K562 (cell line): ENCODE measurements around the gene FGF4. TPM values are rescaled to one million over a fixed set of nuclear protein-coding genes. Genes with fewer than 3 reads are reported as not detected.

ENCODE experiments used
- ATAC-seq: fragments of 200-7000 bp; cut with Tn5 transposase; 3 replicates; pipeline ENCODE4 v1.9.1; 2020; ENCODE audit warnings: moderate library complexity
- BruUV-seq: library from RNA; stranded (reverse); fragments of 400-500 nt; replicated peaks from 2 replicates; lab custom pipeline; 2021; lab: Mats Ljungman, UMichigan
- CTCF ChIA-PET: fragments of 300-600 bp; formaldehyde crosslinking; extraction: SDS; loops from one replicate; lab custom pipeline; 2021; ENCODE audit warnings: low intra/inter-chr PET ratio; lab: Yijun Ruan, JAX
- POLR2A ChIA-PET: fragments of 300-600, 350-650 bp; sonication (Branson Sonifier 250); formaldehyde crosslinking; extraction: SDS; loops from one replicate; lab custom pipeline; 2021; ENCODE audit warnings: antibody characterized with exemption, inconsistent platforms; lab: Yijun Ruan, JAX
- DNase-seq, 4 experiments: peaks; one replicate each; pipeline versions ENCODE4 v3.0.0 to v3.0.0-alpha.2; 2011 to 2018; ENCODE audit warnings: low spot score in 3 of 4, mixed read lengths in 3 of 4; ENCODE audit errors: extremely low read depth in 1 of 4
- FAIRE-seq: peaks from 2 replicates; lab custom pipeline; 2011; peaks lifted over from hg19 to GRCh38; lab: Jason Lieb, UNC
- H2AFZ ChIP-seq: 2 replicates; pipeline ENCODE4 v1.6.0; 2011; ENCODE audit warnings: low read depth, low read length, control low read depth, inconsistent platforms
- H3K27ac ChIP-seq: fragments of 200-600 bp; 3 replicates; pipeline ENCODE4 v1.8.0; 2011; ENCODE audit warnings: low read depth, mild to moderate bottlenecking, control low read depth, inconsistent platforms, low read length, moderate library complexity, mixed read lengths; ENCODE audit errors: extremely low read depth
- H3K27me3 ChIP-seq, 2 experiments: fragments of 300-600 bp in 1 of 2; 2 replicates in 1 of 2; 3 replicates in 1 of 2; pipeline versions ENCODE4 v1.6.0 to v1.8.0; 2011; ENCODE audit warnings: inconsistent platforms in 2 of 2, low read length in 2 of 2, mild to moderate bottlenecking in 1 of 2, mixed read lengths in 1 of 2, moderate library complexity in 1 of 2; ENCODE audit not compliant: control insufficient read depth in 2 of 2, insufficient read depth in 2 of 2
- H3K36me3 ChIP-seq: fragments of 300-600 bp; 3 replicates; pipeline ENCODE4 v1.8.0; 2011; ENCODE audit warnings: mild to moderate bottlenecking, low read length, inconsistent platforms; ENCODE audit not compliant: control insufficient read depth, insufficient read depth
- H3K4me1 ChIP-seq, 2 experiments: fragments of 200-600 bp in 1 of 2; replicated peaks in 1 of 2; 2 replicates in 1 of 2; 3 replicates in 1 of 2; pipeline versions ENCODE4 v1.5.1 to v1.8.0; 2011; ENCODE audit warnings: inconsistent platforms in 2 of 2, low read length in 2 of 2, mild to moderate bottlenecking in 1 of 2, mixed read lengths in 1 of 2, moderate library complexity in 1 of 2; ENCODE audit not compliant: control insufficient read depth in 2 of 2, insufficient read depth in 2 of 2
- H3K4me2 ChIP-seq: 2 replicates; pipeline ENCODE4 v1.6.1; 2011; ENCODE audit warnings: low read length, control low read depth, inconsistent platforms, mixed read lengths; ENCODE audit not compliant: insufficient read depth
- H3K4me3 ChIP-seq: fragments of 200-600 bp; sonication (generic), shearing (Covaris generic); 2 replicates; pipeline ENCODE4 v1.5.1; 2016; ENCODE audit warnings: control low read depth, inconsistent platforms
- H3K79me2 ChIP-seq: fragments of 200-600 bp; 3 replicates; pipeline ENCODE4 v1.8.0; 2011; ENCODE audit warnings: low read length, inconsistent platforms; ENCODE audit not compliant: control insufficient read depth, insufficient read depth
- H3K9ac ChIP-seq, 2 experiments: 2 replicates each; pipeline versions ENCODE4 v1.6.0 to v1.6.1; 2011; ENCODE audit warnings: low read depth in 2 of 2, low read length in 2 of 2, control low read depth in 1 of 2, inconsistent platforms in 1 of 2, mild to moderate bottlenecking in 1 of 2, mixed read lengths in 1 of 2; ENCODE audit not compliant: insufficient read depth in 1 of 2
- H3K9me1 ChIP-seq: one replicate; pipeline ENCODE4 v1.6.0; 2011; ENCODE audit warnings: inconsistent platforms, mild to moderate bottlenecking, low read length, moderate library complexity; ENCODE audit not compliant: control insufficient read depth, insufficient read depth
- H3K9me3 ChIP-seq: replicated peaks from 2 replicates; pipeline ENCODE4 v1.5.1; 2011; ENCODE audit warnings: low read depth, low read length, inconsistent platforms; ENCODE audit not compliant: control insufficient read depth, insufficient read depth
- H4K20me1 ChIP-seq: replicated peaks from 2 replicates; pipeline ENCODE4 v1.6.1; 2011; ENCODE audit warnings: low read length, inconsistent platforms, mixed read lengths; ENCODE audit not compliant: control insufficient read depth, insufficient read depth
- CBFA2T3 ChIP-seq: fragments of 450-650 bp; IDR thresholded peaks from 2 replicates; pipeline ENCODE4 v1.6.1; 2017
- IFI16 ChIP-seq: fragments of 250-450 bp; sonication (Bioruptor Pico); IDR thresholded peaks from 2 replicates; pipeline ENCODE4 v2.1.2; 2022; ENCODE audit warnings: mild to moderate bottlenecking, inconsistent platforms
- NFRKB ChIP-seq: fragments of 450-650 bp; IDR thresholded peaks from 2 replicates; pipeline ENCODE4 v1.6.1; 2016; ENCODE audit warnings: low read depth
- PHF21A ChIP-seq: fragments of 450-650 bp; IDR thresholded peaks from 2 replicates; pipeline ENCODE4 v1.6.1; 2017; ENCODE audit warnings: low read depth, borderline replicate concordance
- STAT6 ChIP-seq: sonication (generic); formaldehyde crosslinking; IDR thresholded peaks from 2 replicates; pipeline ENCODE4 v1.8.1; 2023; ENCODE audit warnings: mild to moderate bottlenecking, missing genetic modification reagents
- TEAD1 ChIP-seq, 2 experiments: fragments of 450-650 bp in 1 of 2; sonication (generic) in 1 of 2; formaldehyde crosslinking; IDR thresholded peaks; 2 replicates each; pipeline versions ENCODE4 v1.4.0 to v1.8.0; 2020 to 2022; ENCODE audit warnings: mild to moderate bottlenecking in 2 of 2, missing genetic modification reagents in 1 of 2
- THAP12 ChIP-seq: fragments of 250-450 bp; sonication (Bioruptor Pico); IDR thresholded peaks from 2 replicates; pipeline ENCODE4 v1.9.0; 2021; ENCODE audit warnings: mild to moderate bottlenecking, inconsistent platforms
- XRCC4 ChIP-seq: IDR thresholded peaks from one replicate; pipeline ENCODE4 v1.6.1; 2011; ENCODE audit not compliant: insufficient read depth, insufficient read length; ENCODE audit errors: extremely low read depth
- ZNF253 ChIP-seq: fragments of 250-450 bp; sonication (Bioruptor Pico); conservative IDR thresholded peaks from 2 replicates; pipeline ENCODE4 v1.6.1; 2021; ENCODE audit warnings: mild to moderate bottlenecking
- ZNF407 ChIP-seq: fragments of 450-650 bp; IDR thresholded peaks from 2 replicates; pipeline ENCODE4 v1.6.1; 2016; ENCODE audit warnings: low read depth
- WGBS: fragments of 100-300 bp; shearing (Covaris generic); methylation state at CpG from one replicate; pipeline ENCODE4 v1.1.6; 2016; ENCODE audit warnings: low coverage, mixed read lengths; ENCODE audit not compliant: insufficient coverage; ENCODE audit errors: missing lambda C conversion rate; 5-methylcytosine and 5-hydroxymethylcytosine counted together
- in situ Hi-C: fragments of 300-500 bp; cut with MboI; formaldehyde crosslinking; loops from 4 replicates; pipeline ENCODE4 v1.15.0; 2018; ENCODE audit warnings: inconsistent platforms, mixed read lengths
- intact Hi-C: fragments of 100-400 bp; cut with micrococcal nuclease; formaldehyde crosslinking; loops from 2 replicates; pipeline ENCODE4 v1.14.2; 2022
- polyA plus RNA-seq, 8 experiments: library from polyadenylated mRNA; depleted of rRNA in 4 of 8; stranded (reverse) in 5 of 8; unstranded in 3 of 8; fragments of >200 nt; fragmentation: Nextera tagmentation in 2 of 8; fragmentation: Illumina TruSeq in 1 of 8; extraction: Ambion mirVana in 2 of 8; extraction: Trizol in 1 of 8; gene quantifications; 2 replicates each; pipeline versions ENCODE4 v1.2.1 to v1.2.3, GENCODE V29; 2011 to 2014; ENCODE audit warnings: inconsistent platforms in 1 of 8, missing spikeins in 1 of 8
- total RNA-seq, 7 experiments: library from RNA; depleted of rRNA in 6 of 7; stranded (reverse); fragments of >200 nt in 6 of 7; fragmentation: Illumina TruSeq in 2 of 7; extraction: Trizol in 2 of 7; gene quantifications; 2 replicates each; pipeline versions ENCODE4 v1.2.1 to v1.2.3, GENCODE V29; 2011 to 2021; ENCODE audit warnings: low replicate concordance in 1 of 7

FGF4 gene
- total and polyA plus RNA-seq, 9 of the 15 experiments (the other 6 are each of a cell fraction or from before 2014, with no cell fraction given), result not detected

GRCh38 chr11:69821511-69822040, 46.4 kb upstream of the FGF4 start:
- DNase-seq (no peak), ATAC-seq (no peak), FAIRE-seq (no peak)
- Histone ChIP-seq H3K36me3 (no peaks in the 10 kb centered on the region), H3K9me3 (no peaks in the 10 kb centered on the region), H3K4me1 (peaks cover 0 to 22% of the 10 kb centered on the region in 2 experiments; a peak in 2 of 5 replicates), H3K4me3 (no peak overlapping the region), H3K4me2 (no peak overlapping the region), H2AFZ (no peak overlapping the region), H3K9me1 (no peaks in the 10 kb centered on the region), H4K20me1 (peaks cover 11% of the 10 kb centered on the region), H3K27me3 (peaks cover 22 to 85% of the 10 kb centered on the region in 2 experiments), H3K9ac (no peak overlapping the region), H3K79me2 (no peaks in the 10 kb centered on the region), H3K27ac (no peak overlapping the region)
- intact Hi-C loops, result no loop called here
- no TSS peak for BruUV-seq
- in situ Hi-C loops, result no loop called here
- ChIA-PET POLR2A (interaction anchor here (1.2 kb wide), 1 partner anchor 15 kb away, joined by 3 read pairs; no protein-coding TSS in a partner anchor), CTCF (no interaction called here)
- WGBS, result 1% methylated on average over 17 of the region's 17 CpGs
- TF ChIP-seq ZNF407 (no peak), PHF21A (no peak), CBFA2T3 (no peak), NFRKB (no peak), THAP12 (CRISPR knock-in tag) (no peak), ZNF253 (CRISPR knock-in tag) (no peak), XRCC4 (no peak), STAT6 (no peak), IFI16 (CRISPR knock-in tag) (no peak), TEAD1 (CRISPR knock-in tag; IDR thresholded peaks at IDR 0.05) (no peak)
